Calu3 (cell line): ENCODE data around the gene TCEA3. TPM values are rescaled to one million over a fixed set of nuclear protein-coding genes. Genes with fewer than 3 reads are reported as not detected.

Experiments used
- BruUV-seq: library from RNA; stranded (reverse); fragments of 400-500 nt; replicated peaks from 2 replicates; lab custom pipeline; 2021; lab: Mats Ljungman, UMichigan
- CTCF ChIA-PET: fragments of 300-600 bp; sonication (Branson Sonifier 250); formaldehyde crosslinking; loops from one replicate; lab custom pipeline; 2022; ENCODE audit warnings: antibody characterized with exemption; lab: Charles Lee
- DNase-seq: peaks from one replicate; pipeline ENCODE4 v3.0.0; 2022
- H3K27ac Mint-ChIP-seq: one replicate; pipeline ENCODE4 v1.8.0; 2022; ENCODE audit warnings: mixed read lengths; ENCODE audit not compliant: unreplicated experiment
- H3K27me3 Mint-ChIP-seq: one replicate; pipeline ENCODE4 v1.8.0; 2022; ENCODE audit warnings: mixed read lengths; ENCODE audit not compliant: unreplicated experiment
- H3K36me3 Mint-ChIP-seq: one replicate; pipeline ENCODE4 v1.8.0; 2022; ENCODE audit warnings: mild to moderate bottlenecking, moderate library complexity, mixed read lengths; ENCODE audit not compliant: insufficient read depth, unreplicated experiment
- H3K4me1 Mint-ChIP-seq: one replicate; pipeline ENCODE4 v1.8.0; 2022; ENCODE audit warnings: mild to moderate bottlenecking, low read depth, mixed read lengths; ENCODE audit not compliant: unreplicated experiment
- H3K4me3 Mint-ChIP-seq: one replicate; pipeline ENCODE4 v1.8.0; 2022; ENCODE audit warnings: mild to moderate bottlenecking, low read depth, moderate library complexity, mixed read lengths; ENCODE audit not compliant: unreplicated experiment
- H3K9me3 Mint-ChIP-seq: one replicate; pipeline ENCODE4 v1.8.0; 2022; ENCODE audit warnings: low read depth, mixed read lengths; ENCODE audit not compliant: unreplicated experiment
- CTCF ChIP-seq: fragments of 200-600 bp; IDR thresholded peaks from one replicate; pipeline ENCODE4 v1.8.0; 2022; ENCODE audit warnings: antibody characterized with exemption; ENCODE audit not compliant: unreplicated experiment
- intact Hi-C: fragments of 100-400 bp; cut with micrococcal nuclease; formaldehyde crosslinking; loops from one replicate; pipeline ENCODE4 v1.10.0; 2022; ENCODE audit not compliant: unreplicated experiment
- total RNA-seq: library from RNA; stranded (reverse); gene quantifications from 2 replicates; pipeline ENCODE4 v1.2.3, GENCODE V29; 2022

The TCEA3 gene
- total RNA-seq, 1 experiment from 2014 or later, result 1.5 TPM

DNA sequence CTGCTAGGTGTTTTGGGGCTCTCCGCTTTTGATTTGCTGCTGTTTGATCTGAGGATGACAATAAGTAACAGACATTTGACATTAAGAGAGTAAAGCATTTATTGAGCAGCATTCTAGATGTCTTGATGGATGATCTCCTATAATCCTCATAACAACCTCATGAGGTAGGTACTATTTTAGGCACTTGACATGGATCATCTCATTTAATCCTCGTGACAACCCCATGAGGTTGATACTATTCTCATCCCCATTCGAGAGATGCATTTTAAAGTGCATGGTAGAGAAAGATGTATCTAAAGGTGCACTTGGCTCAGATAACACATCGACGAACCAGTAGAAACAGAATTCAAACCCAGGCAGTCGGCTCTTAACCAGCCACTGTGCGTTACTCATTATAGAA lies 26.6 kb downstream of the TCEA3 start:
- BruUV-seq, result no TSS peak
- Mint-ChIP-seq H3K36me3 (no peaks in the 10 kb centered on the region), H3K27me3 (no peaks in the 10 kb centered on the region), H3K27ac (no peak overlapping the region), H3K9me3 (no peaks in the 10 kb centered on the region), H3K4me1 (peaks cover 9% of the 10 kb centered on the region), H3K4me3 (no peak overlapping the region)
- no peak for TF ChIP-seq CTCF
- CTCF ChIA-PET, result no interaction called here
- intact Hi-C loops, result no loop called here
- DNase-seq, result no peak

DNA sequence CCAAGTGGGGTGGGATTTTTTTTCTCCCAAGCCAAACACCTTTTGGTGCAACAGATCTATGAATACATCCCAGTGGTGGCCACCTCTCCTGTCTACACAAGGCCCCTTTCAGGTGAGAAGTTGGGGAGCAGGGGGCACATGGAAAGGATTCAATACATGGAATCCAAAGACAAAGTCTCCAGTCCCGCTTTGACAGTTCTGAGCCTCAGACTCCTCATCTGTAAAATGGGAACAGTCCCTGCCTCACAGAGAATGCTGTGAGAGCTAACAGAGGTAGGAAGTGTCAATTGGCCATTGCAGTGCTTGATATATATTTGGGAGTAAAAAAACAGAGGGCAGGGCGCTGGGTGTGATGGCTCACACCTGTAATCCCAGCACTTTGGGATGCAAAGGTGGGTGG lies 28.2 kb downstream of the TCEA3 start:
- TF ChIP-seq CTCF, result no peak
- no peaks in the 10 kb centered on the region for H3K4me1 Mint-ChIP-seq
- H3K27me3 Mint-ChIP-seq, result no peaks in the 10 kb centered on the region
- H3K4me3 Mint-ChIP-seq, result no peak overlapping the region
- no peak overlapping the region for H3K27ac Mint-ChIP-seq
- intact Hi-C loops, result no loop called here
- BruUV-seq, result no TSS peak
- no peak for DNase-seq
- no peaks in the 10 kb centered on the region for H3K36me3 Mint-ChIP-seq
- no peaks in the 10 kb centered on the region for H3K9me3 Mint-ChIP-seq
- CTCF ChIA-PET, result no interaction called here

DNA sequence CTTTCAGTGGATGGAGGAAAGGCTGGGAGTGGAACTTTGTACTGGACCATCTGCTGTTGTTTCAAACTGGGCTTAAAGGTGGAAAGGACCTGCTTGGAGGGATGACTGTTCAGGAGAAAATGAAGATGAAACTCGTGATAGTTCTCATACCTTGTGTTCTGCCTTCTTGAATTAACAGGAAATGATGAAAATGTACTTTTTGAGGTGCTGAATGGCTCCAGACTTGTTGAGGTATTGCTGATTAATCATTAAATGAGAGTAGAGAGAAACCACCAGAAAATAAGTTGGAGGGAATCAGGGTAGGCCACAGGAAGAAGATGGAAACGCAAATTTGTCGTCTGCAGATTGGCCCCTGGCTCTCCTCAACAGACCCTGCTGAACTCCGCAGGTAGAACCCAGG lies 28.7 kb downstream of the TCEA3 start:
- no peaks in the 10 kb centered on the region for H3K9me3 Mint-ChIP-seq
- no peak overlapping the region for H3K4me3 Mint-ChIP-seq
- no peaks in the 10 kb centered on the region for H3K4me1 Mint-ChIP-seq
- DNase-seq, result no peak
- no peaks in the 10 kb centered on the region for H3K27me3 Mint-ChIP-seq
- no peak overlapping the region for H3K27ac Mint-ChIP-seq
- TF ChIP-seq CTCF, result no peak
- intact Hi-C loops, result no loop called here
- no TSS peak for BruUV-seq
- CTCF ChIA-PET, result no interaction called here
- H3K36me3 Mint-ChIP-seq, result no peaks in the 10 kb centered on the region

DNA sequence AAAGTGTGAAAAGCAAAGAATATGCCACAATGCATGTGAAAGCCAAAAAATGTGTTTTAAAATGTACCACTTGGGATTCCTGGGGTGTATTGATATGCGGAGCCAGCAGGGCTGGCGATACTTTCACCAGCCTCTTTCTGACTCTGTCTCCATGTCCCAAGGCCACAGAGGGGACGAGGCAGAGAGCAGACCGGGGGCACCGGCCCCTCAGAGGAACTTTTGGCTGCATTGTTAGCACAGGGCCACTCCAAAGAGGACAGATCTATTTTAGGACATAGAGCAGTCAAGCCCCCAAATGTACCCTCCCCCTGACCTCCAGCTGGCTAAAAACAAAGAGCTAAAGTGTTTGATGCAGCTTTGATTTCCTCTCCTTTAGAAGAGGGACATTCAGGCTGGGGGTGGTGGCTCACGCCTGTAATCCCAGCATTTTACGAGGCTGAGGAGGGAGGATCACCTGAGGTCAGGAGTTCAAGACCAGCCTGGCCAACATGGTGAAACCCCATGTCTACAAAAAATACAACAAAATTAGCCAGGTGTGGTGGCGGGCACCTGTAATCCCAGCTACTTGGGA lies 29.3 kb downstream of the TCEA3 start:
- H3K9me3 Mint-ChIP-seq, result no peaks in the 10 kb centered on the region
- intact Hi-C loops, result no loop called here
- TF ChIP-seq CTCF, result no peak
- CTCF ChIA-PET, result interaction anchor here (2.2 kb wide), 1 partner anchor 9 kb away, joined by 8 read pairs; no protein-coding TSS in a partner anchor
- H3K36me3 Mint-ChIP-seq, result no peaks in the 10 kb centered on the region
- H3K4me3 Mint-ChIP-seq, result no peak overlapping the region
- no peaks in the 10 kb centered on the region for H3K4me1 Mint-ChIP-seq
- BruUV-seq, result no TSS peak
- H3K27me3 Mint-ChIP-seq, result no peaks in the 10 kb centered on the region
- H3K27ac Mint-ChIP-seq, result no peak overlapping the region
- no peak for DNase-seq
